Thyroid gland (tissue), 4 donors: Measurements from ENCODE around the gene PIK3R5. TPM values are rescaled to one million over a fixed set of nuclear protein-coding genes. Genes with fewer than 3 reads are reported as not detected.
A peak's percentile ranks its signal among the peaks of the same experiment; 100 is the strongest.

Source experiments
- DNase-seq, 2 donors: peaks; one replicate each; pipeline ENCODE4 v3.0.0-alpha.2; 2019
- H3K27ac ChIP-seq, 3 donors: fragments of 200-600 bp; sonication (generic); 1 replicate in 2 of 3; 2 replicates in 1 of 3; pipeline ENCODE4 v1.5.1; 2016 to 2019; ENCODE audit warnings: mild to moderate bottlenecking in 1 of 3, moderate library complexity in 1 of 3
- H3K27me3 ChIP-seq: fragments of 200-600 bp; sonication (generic); one replicate; pipeline ENCODE4 v1.5.1; 2019
- H3K36me3 ChIP-seq, 2 donors: fragments of 200-600 bp; sonication (generic); one replicate each; pipeline ENCODE4 v1.5.1; 2016 to 2019
- H3K4me1 ChIP-seq, 2 donors: fragments of 200-600 bp; sonication (generic); one replicate each; pipeline ENCODE4 v1.5.1; 2017 to 2019
- H3K4me3 ChIP-seq, 3 donors: fragments of 200-600 bp; sonication (generic); replicated peaks in 1 of 3; 1 replicate in 2 of 3; 2 replicates in 1 of 3; pipeline ENCODE4 v1.5.1; 2016; ENCODE audit warnings: mild to moderate bottlenecking in 1 of 3
- H3K9me3 ChIP-seq: fragments of 200-600 bp; sonication (generic); one replicate; pipeline ENCODE4 v1.5.1; 2017
- CTCF ChIP-seq, 6 experiments: fragments of 200-600 bp in 3 of 6; fragments of 450-650 bp in 3 of 6; sonication (generic) in 3 of 6; IDR thresholded peaks; one replicate each; pipeline ENCODE4 v1.5.1; 2016 to 2019; ENCODE audit warnings: antibody characterized with exemption in 6 of 6, mild to moderate bottlenecking in 2 of 6, inconsistent platforms in 1 of 6, moderate library complexity in 1 of 6
- POLR2A ChIP-seq, 2 donors: fragments of 450-650 bp; IDR thresholded peaks; one replicate each; pipeline ENCODE4 v1.6.1; 2017; ENCODE audit warnings: antibody characterized with exemption in 2 of 2, mild to moderate bottlenecking in 2 of 2, moderate library complexity in 1 of 2
- WGBS, 2 donors: methylation state at CpG; one replicate each; pipeline ENCODE4 v1.1.5; 2017; 5-methylcytosine and 5-hydroxymethylcytosine counted together
- intact Hi-C: fragments of 100-400 bp; cut with DNase I; formaldehyde crosslinking; loops from one replicate; pipeline ENCODE4 v1.15.1; 2023
- total RNA-seq, 4 donors: library from RNA; depleted of rRNA; stranded (reverse); fragments of >200 nt; gene quantifications; one replicate each; pipeline ENCODE4 v1.2.3, GENCODE V29; 2016

The PIK3R5 gene
- total RNA-seq, 4 donors from 2014 or later = 2.3 to 10.6 (median 5.1) TPM

DNA sequence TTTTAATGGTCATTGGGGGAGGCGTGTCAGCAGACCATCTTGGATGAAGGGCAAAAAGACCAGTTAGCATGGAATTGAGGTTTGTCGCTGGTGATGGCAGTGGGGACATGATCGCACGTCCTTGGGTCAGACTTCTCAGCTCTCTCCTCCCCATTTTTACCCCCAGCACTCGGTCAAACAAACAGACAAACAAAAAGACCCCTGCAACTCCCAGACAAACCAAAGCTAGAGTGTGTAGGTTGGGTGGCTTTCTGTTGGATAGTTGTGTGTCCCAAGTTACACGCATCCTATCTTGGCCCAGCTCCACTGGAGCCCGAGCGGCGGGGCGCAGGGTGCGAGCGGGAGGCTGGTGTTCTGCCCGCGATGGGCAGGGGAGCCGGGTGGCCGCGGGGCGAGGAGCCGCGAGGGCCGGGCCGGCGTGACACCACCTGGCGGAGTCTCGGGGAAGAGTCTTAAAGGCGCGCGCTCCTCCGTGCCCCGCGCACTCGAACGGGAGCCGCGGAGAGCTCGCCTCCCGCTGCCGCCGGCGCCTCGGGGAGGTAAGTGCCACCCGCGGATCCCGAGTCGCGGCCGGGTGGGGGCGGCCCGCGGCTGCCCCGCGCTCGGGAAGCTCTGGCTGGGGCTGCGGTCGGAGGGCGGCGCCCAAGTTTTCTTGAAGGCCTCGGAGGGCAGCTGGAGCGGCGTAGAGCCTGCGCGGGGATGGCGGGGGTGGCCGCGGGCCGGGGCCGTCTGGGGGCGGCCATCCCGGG lies 37.3 kb upstream of the PIK3R5 start:
- DNase-seq = no peak
- H3K4me3 ChIP-seq = peak overlapping the region in 1 of 3 donors; percentile 19
- H3K9me3 ChIP-seq = no peaks in the 10 kb centered on the region
- no peak for TF ChIP-seq CTCF (IDR thresholded peaks at IDR 0.05)
- no peak for TF ChIP-seq POLR2A (IDR thresholded peaks at IDR 0.05)
- intact Hi-C loops = no loop called here
- peaks cover 5 to 9% of the 10 kb centered on the region in 2 donors for H3K4me1 ChIP-seq
- peaks cover 7% of the 10 kb centered on the region for H3K27me3 ChIP-seq
- WGBS, 2 donors = 5 to 17% methylated on average over 6 to 18 of the region's 69 CpGs
- H3K36me3 ChIP-seq = no peaks in the 10 kb centered on the region
- H3K27ac ChIP-seq = no peak overlapping the region

GRCh38 chr17:9002227-9002605 lies 36.7 kb upstream of the PIK3R5 start:
- H3K27me3 ChIP-seq = peaks cover 7% of the 10 kb centered on the region
- intact Hi-C loops = no loop called here
- peaks cover 5 to 9% of the 10 kb centered on the region in 2 donors for H3K4me1 ChIP-seq
- 10 to 16% methylated on average over 15 of the region's 15 CpGs for WGBS, 2 donors
- no peak overlapping the region for H3K4me3 ChIP-seq
- no peak for DNase-seq
- TF ChIP-seq CTCF (IDR thresholded peaks at IDR 0.05) (no peak), POLR2A (IDR thresholded peaks at IDR 0.05) (no peak)
- H3K9me3 ChIP-seq = no peaks in the 10 kb centered on the region
- no peak overlapping the region for H3K27ac ChIP-seq
- no peaks in the 10 kb centered on the region for H3K36me3 ChIP-seq

- no peak overlapping the region for H3K4me3 ChIP-seq
- H3K36me3 ChIP-seq = no peaks in the 10 kb centered on the region
- peaks cover 7% of the 10 kb centered on the region for H3K27me3 ChIP-seq
- intact Hi-C loops = no loop called here
- DNase-seq = no peak
- TF ChIP-seq POLR2A (IDR thresholded peaks at IDR 0.05) (no peak), CTCF (IDR thresholded peaks at IDR 0.05) (no peak)
- H3K27ac ChIP-seq = no peak overlapping the region
- H3K9me3 ChIP-seq = no peaks in the 10 kb centered on the region
- H3K4me1 ChIP-seq = peaks cover 5 to 9% of the 10 kb centered on the region in 2 donors
- 81 to 84% methylated on average over 3 of the region's 3 CpGs for WGBS, 2 donors
Measured at GRCh38 chr17:9001559-9001958, 36.1 kb upstream of the PIK3R5 start.

DNA sequence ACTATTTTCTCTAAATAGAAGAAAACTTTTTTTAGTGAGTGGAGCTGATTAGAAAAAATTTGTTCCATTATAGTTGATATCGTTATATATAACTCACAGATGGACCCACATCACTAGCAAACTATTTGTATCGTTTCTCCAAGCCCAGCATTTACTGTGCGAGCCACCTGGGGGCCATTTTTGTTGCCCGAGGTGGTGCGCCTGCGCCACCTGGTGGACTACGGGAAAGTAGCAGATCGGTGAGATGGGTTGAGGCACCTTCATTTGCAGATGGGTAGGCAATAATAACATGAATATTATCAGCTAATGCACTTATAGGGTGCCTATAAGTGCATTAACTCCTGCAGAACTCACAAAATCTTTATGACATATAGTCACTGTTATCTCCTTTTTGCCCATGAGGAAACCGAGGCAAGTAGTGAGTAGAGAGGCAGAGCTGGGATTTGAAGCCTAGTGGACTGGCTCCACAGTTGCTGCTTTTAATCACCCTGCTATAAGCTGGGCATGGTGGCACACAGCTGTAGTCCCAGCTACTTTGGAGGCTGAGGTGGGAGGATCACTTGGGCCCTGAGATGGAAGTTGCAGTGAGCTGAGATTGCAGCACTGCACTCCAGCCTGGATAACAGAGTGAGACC lies 32.6 kb upstream of the PIK3R5 start:
- Histone ChIP-seq H3K4me3 (no peak overlapping the region), H3K27ac (no peak overlapping the region), H3K27me3 (no peaks in the 10 kb centered on the region), H3K9me3 (no peaks in the 10 kb centered on the region), H3K4me1 (peaks cover 0 to 4% of the 10 kb centered on the region in 2 donors), H3K36me3 (no peaks in the 10 kb centered on the region)
- TF ChIP-seq POLR2A (IDR thresholded peaks at IDR 0.05) (no peak), CTCF (IDR thresholded peaks at IDR 0.05) (peak; percentile 28 to 69 (median 57))
- DNase-seq = peak; percentile 31 to 54
- intact Hi-C loops = loop anchor here (10.0 kb wide), 1 partner anchor 527 kb away; no protein-coding TSS in a partner anchor
- 7 to 15% methylated on average over 9 of the region's 9 CpGs for WGBS, 2 donors

GRCh38 chr17:8995711-8996110 lies 30.2 kb upstream of the PIK3R5 start:
- 53 to 62% methylated on average over 7 of the region's 7 CpGs for WGBS, 2 donors
- no peak for TF ChIP-seq CTCF (IDR thresholded peaks at IDR 0.05)
- no peak for TF ChIP-seq POLR2A (IDR thresholded peaks at IDR 0.05)
- DNase-seq = no peak
- no peak overlapping the region for H3K27ac ChIP-seq
- intact Hi-C loops = loop anchor here (10.0 kb wide), 1 partner anchor 529 kb away; no protein-coding TSS in a partner anchor
- H3K9me3 ChIP-seq = no peaks in the 10 kb centered on the region
- H3K27me3 ChIP-seq = no peaks in the 10 kb centered on the region
- H3K4me3 ChIP-seq = no peak overlapping the region
- no peaks in the 10 kb centered on the region for H3K4me1 ChIP-seq
- H3K36me3 ChIP-seq = no peaks in the 10 kb centered on the region
